ENCODE measurements around the gene E2F3.
A peak's percentile ranks its signal among the peaks of the same experiment; 100 is the strongest.

Gene E2F3

GRCh38 chr6:20401205-20402091 lies at the start of gene E2F3:
E2F3 (plus strand) TSS chr6:20401879; CDS start chr6:20402233, 354 bp downstream.
- DNase-seq, result peak; percentile 100

GRCh38 chr6:20352346-20352745 lies 49.3 kb upstream of the E2F3 start:
- no peak for DNase-seq

GRCh38 chr6:20353134-20353533 lies 48.5 kb upstream of the E2F3 start:
- no peak for DNase-seq

GRCh38 chr6:20354366-20354765 lies 47.3 kb upstream of the E2F3 start:
- DNase-seq, result no peak

- DNase-seq, result no peak
Measured at GRCh38 chr6:20360471-20361119, 41.1 kb upstream of the E2F3 start.

GRCh38 chr6:20362623-20363022 lies 39.1 kb upstream of the E2F3 start:
- no peak for DNase-seq

- DNase-seq, result no peak
Measured at GRCh38 chr6:20364327-20364726, 37.4 kb upstream of the E2F3 start.

- no peak for DNase-seq
Measured at GRCh38 chr6:20365456-20365855, 36.2 kb upstream of the E2F3 start.

GRCh38 chr6:20366082-20366830 lies 35.4 kb upstream of the E2F3 start:
- DNase-seq, result no peak

- DNase-seq, result no peak
Measured at GRCh38 chr6:20367743-20368485, 33.8 kb upstream of the E2F3 start.

GRCh38 chr6:20370393-20370792 lies 31.3 kb upstream of the E2F3 start:
- no peak for DNase-seq

GRCh38 chr6:20370801-20371200 lies 30.9 kb upstream of the E2F3 start:
- DNase-seq, result no peak

- DNase-seq, result no peak
Measured at GRCh38 chr6:20375436-20375835, 26.2 kb upstream of the E2F3 start.

GRCh38 chr6:20377623-20378265 lies 23.9 kb upstream of the E2F3 start:
- peak; percentile 85 for DNase-seq

GRCh38 chr6:20379231-20379630 lies 22.4 kb upstream of the E2F3 start:
- peak; percentile 21 for DNase-seq

GRCh38 chr6:20386218-20386617 lies 15.5 kb upstream of the E2F3 start:
- no peak for DNase-seq

GRCh38 chr6:20389066-20389465 lies 12.6 kb upstream of the E2F3 start:
- no peak for DNase-seq

GRCh38 chr6:20393297-20393696 lies 8.4 kb upstream of the E2F3 start:
- no peak for DNase-seq

- DNase-seq, result no peak
Measured at GRCh38 chr6:20399518-20399917, 2.2 kb upstream of the E2F3 start.

- peak; percentile 17 for DNase-seq
Measured at GRCh38 chr6:20400456-20401204, 1.0 kb upstream of the E2F3 start.

GRCh38 chr6:20402092-20402341 lies 338 bp downstream of the E2F3 start:
- DNase-seq, result no peak

Data from fibroblast of skin of right quadriceps (primary cell).